Colonic mucosa (tissue), 4 donors: Measurements from ENCODE around the gene PBX4. TPM values are rescaled to one million over a fixed set of nuclear protein-coding genes. Genes with fewer than 3 reads are reported as not detected.

Experiments
- DNase-seq: peaks from one replicate; pipeline ENCODE4 v3.0.0-alpha.2; 2020
- H3K27ac ChIP-seq: fragments of 200-600 bp; one replicate; pipeline ENCODE4 v1.8.0; 2021
- H3K27me3 ChIP-seq: fragments of 200-600 bp; one replicate; pipeline ENCODE4 v1.8.0; 2021
- H3K36me3 ChIP-seq: fragments of 200-600 bp; one replicate; pipeline ENCODE4 v1.8.0; 2021
- H3K4me1 ChIP-seq: fragments of 200-600 bp; one replicate; pipeline ENCODE4 v1.8.0; 2021; ENCODE audit warnings: mild to moderate bottlenecking
- H3K4me3 ChIP-seq: fragments of 200-600 bp; one replicate; pipeline ENCODE4 v1.8.0; 2021
- H3K9ac ChIP-seq, 2 donors: one replicate each; pipeline ENCODE4 v1.7.0; 2013; ENCODE audit warnings: control low read depth in 2 of 2, low read depth in 2 of 2, low read length in 2 of 2
- H3K9me3 ChIP-seq: fragments of 200-600 bp; one replicate; pipeline ENCODE4 v1.8.0; 2021
- CTCF ChIP-seq: fragments of 200-600 bp; IDR thresholded peaks from one replicate; pipeline ENCODE4 v1.8.0; 2022; ENCODE audit warnings: antibody characterized with exemption, mild to moderate bottlenecking
- intact Hi-C: fragments of 100-400 bp; cut with DNase I; formaldehyde crosslinking; loops from one replicate; pipeline ENCODE4 v1.14.1; 2022
- total RNA-seq, 2 donors: library from RNA; stranded (reverse); fragmentation: NEBNext Ultra II Directional in 1 of 2; extraction: Animal tissue kit (Norgen Biotek cat#: 25700) in 1 of 2; gene quantifications; one replicate each; pipeline ENCODE4 v1.2.1, GENCODE V29; 2021
- donor health status: healthy.
- donor health status: DM: no; HTN: no; CAD: no.
- donor health status: DM: no; HTN: no; CAD: no.

PBX4 gene
- total RNA-seq, 2 donors from 2014 or later: 2.3 to 4.9 TPM

- DNase-seq: no peak
- H3K27me3 ChIP-seq: no peaks in the 10 kb centered on the region
- H3K4me1 ChIP-seq: peaks cover 2% of the 10 kb centered on the region
- no peak for TF ChIP-seq CTCF
- intact Hi-C loops: no loop called here
- H3K27ac ChIP-seq: no peak overlapping the region
- H3K4me3 ChIP-seq: no peak overlapping the region
- H3K36me3 ChIP-seq: no peaks in the 10 kb centered on the region
- H3K9ac ChIP-seq: no peak overlapping the region
- no peaks in the 10 kb centered on the region for H3K9me3 ChIP-seq
Measured at GRCh38 chr19:19597809-19598306, 20.6 kb downstream of the PBX4 start.

GRCh38 chr19:19595171-19595701, 23.3 kb downstream of the PBX4 start:
- H3K27me3 ChIP-seq: no peaks in the 10 kb centered on the region
- H3K4me3 ChIP-seq: no peak overlapping the region
- no peaks in the 10 kb centered on the region for H3K4me1 ChIP-seq
- no peak for DNase-seq
- H3K36me3 ChIP-seq: no peaks in the 10 kb centered on the region
- no peak for TF ChIP-seq CTCF
- no peak overlapping the region for H3K9ac ChIP-seq
- no peak overlapping the region for H3K27ac ChIP-seq
- intact Hi-C loops: no loop called here
- H3K9me3 ChIP-seq: no peaks in the 10 kb centered on the region

- no peaks in the 10 kb centered on the region for H3K27me3 ChIP-seq
- no peaks in the 10 kb centered on the region for H3K36me3 ChIP-seq
- H3K9me3 ChIP-seq: no peaks in the 10 kb centered on the region
- no peaks in the 10 kb centered on the region for H3K4me1 ChIP-seq
- intact Hi-C loops: no loop called here
- H3K9ac ChIP-seq: no peak overlapping the region
- no peak overlapping the region for H3K4me3 ChIP-seq
- TF ChIP-seq CTCF: no peak
- no peak for DNase-seq
- no peak overlapping the region for H3K27ac ChIP-seq
Measured at GRCh38 chr19:19594381-19594780, 24.1 kb downstream of the PBX4 start.

GRCh38 chr19:19592690-19593089, 25.8 kb downstream of the PBX4 start:
- TF ChIP-seq CTCF: no peak
- no peak overlapping the region for H3K4me3 ChIP-seq
- no peaks in the 10 kb centered on the region for H3K4me1 ChIP-seq
- H3K27ac ChIP-seq: no peak overlapping the region
- no peak for DNase-seq
- peak overlapping the region in 1 of 2 donors; percentile 12 for H3K9ac ChIP-seq
- intact Hi-C loops: no loop called here
- no peaks in the 10 kb centered on the region for H3K27me3 ChIP-seq
- no peaks in the 10 kb centered on the region for H3K36me3 ChIP-seq
- H3K9me3 ChIP-seq: no peaks in the 10 kb centered on the region

GRCh38 chr19:19591133-19591825, 27.2 kb downstream of the PBX4 start:
- no peak for DNase-seq
- H3K27me3 ChIP-seq: no peaks in the 10 kb centered on the region
- H3K4me3 ChIP-seq: no peak overlapping the region
- H3K9ac ChIP-seq: peak overlapping the region; percentile 3 to 7
- no peaks in the 10 kb centered on the region for H3K4me1 ChIP-seq
- no peaks in the 10 kb centered on the region for H3K9me3 ChIP-seq
- peak overlapping the region; percentile 26 for H3K27ac ChIP-seq
- intact Hi-C loops: no loop called here
- H3K36me3 ChIP-seq: no peaks in the 10 kb centered on the region
- TF ChIP-seq CTCF: no peak
